Brain pericyte (primary cell): ENCODE data around the gene SYCN.
"Not testable (repeated sequence)": the region's sequence is repeated elsewhere in the genome, so short reads cannot be mapped to it uniquely, and the experiment has no call there.

Source experiments
- DNase-seq: peaks from one replicate; pipeline ENCODE4 v3.0.0-alpha.2; 2012; ENCODE audit warnings: low read depth, low spot score

SYCN gene

GRCh38 chr19:39203372-39204341 is at the start of gene SYCN:
Gene SYCN, minus strand, starts transcription at chr19:39204263. Its CDS starts 9 bp downstream, at chr19:39204254.
- DNase-seq: no peak

- no peak for DNase-seq
These were observed 49.5 kb upstream of the SYCN start for GRCh38 chr19:39253374-39254149.

GRCh38 chr19:39252458-39252857 is 48.4 kb upstream of the SYCN start:
- no peak for DNase-seq

- DNase-seq: no peak
These were observed 47.8 kb upstream of the SYCN start for GRCh38 chr19:39251846-39252245.

GRCh38 chr19:39251081-39251480 is 47.0 kb upstream of the SYCN start:
- DNase-seq: no peak

GRCh38 chr19:39248806-39249205 is 44.7 kb upstream of the SYCN start, which contains the start of gene IFNL4:
Gene IFNL4, minus strand, starts transcription at chr19:39248856.
- DNase-seq: no peak

GRCh38 chr19:39247701-39248664 is 43.9 kb upstream of the SYCN start:
- DNase-seq: no peak

- DNase-seq: no peak
These were observed 43.0 kb upstream of the SYCN start for GRCh38 chr19:39246951-39247669.

GRCh38 chr19:39245166-39245565 is 41.1 kb upstream of the SYCN start:
- DNase-seq: not testable (repeated sequence)

GRCh38 chr19:39244410-39245100 is 40.5 kb upstream of the SYCN start, which contains the start of gene IFNL3:
Gene IFNL3, minus strand, starts transcription at chr19:39245006. Its CDS starts 39 bp downstream, at chr19:39244967.
- DNase-seq: not testable (repeated sequence)

GRCh38 chr19:39243741-39244140 is 39.7 kb upstream of the SYCN start:
- not testable (repeated sequence) for DNase-seq

- no peak for DNase-seq
These were observed 36.4 kb upstream of the SYCN start for GRCh38 chr19:39240421-39240820.

- DNase-seq: no peak
These were observed 34.9 kb upstream of the SYCN start for GRCh38 chr19:39238944-39239343.

- DNase-seq: no peak
These were observed 34.1 kb upstream of the SYCN start for GRCh38 chr19:39238209-39238608.

- no peak for DNase-seq
These were observed 33.4 kb upstream of the SYCN start for GRCh38 chr19:39237200-39238184.

GRCh38 chr19:39236527-39236926 is 32.5 kb upstream of the SYCN start:
- DNase-seq: no peak

- DNase-seq: no peak
These were observed 28.6 kb upstream of the SYCN start for GRCh38 chr19:39232708-39233107.

- no peak for DNase-seq
These were observed 26.2 kb upstream of the SYCN start for GRCh38 chr19:39230096-39230764.
